Tibial nerve (tissue), 4 donors: Measurements from ENCODE around the gene ZNRF1. TPM values are rescaled to one million over a fixed set of nuclear protein-coding genes. Genes with fewer than 3 reads are reported as not detected.

Source experiments
- DNase-seq, 2 donors: peaks; one replicate each; pipeline ENCODE4 v3.0.0-alpha.2; 2019; ENCODE audit warnings: low spot score in 2 of 2
- H3K27ac ChIP-seq, 4 donors: fragments of 200-600 bp; sonication (generic) in 3 of 4; one replicate each; pipeline ENCODE4 v1.5.1; 2017 to 2019; ENCODE audit warnings: mild to moderate bottlenecking in 1 of 4
- H3K27me3 ChIP-seq, 2 donors: fragments of 200-600 bp; sonication (generic) in 1 of 2; one replicate each; pipeline versions ENCODE4 v1.5.1 to v1.6.0; 2017 to 2019
- H3K36me3 ChIP-seq, 3 donors: fragments of 200-600 bp; sonication (generic); one replicate each; pipeline ENCODE4 v1.5.1; 2018 to 2019
- H3K4me1 ChIP-seq, 4 donors: fragments of 200-600 bp; sonication (generic) in 3 of 4; one replicate each; pipeline ENCODE4 v1.5.1; 2017 to 2019
- H3K4me3 ChIP-seq, 4 donors: fragments of 200-600 bp; sonication (generic) in 3 of 4; one replicate each; pipeline ENCODE4 v1.5.1; 2017 to 2019; ENCODE audit warnings: mild to moderate bottlenecking in 1 of 4, moderate library complexity in 1 of 4
- H3K9me3 ChIP-seq, 4 donors: fragments of 200-600 bp; sonication (generic) in 3 of 4; one replicate each; pipeline ENCODE4 v1.5.1; 2017 to 2019
- EP300 ChIP-seq, 2 donors: sonication (generic); formaldehyde crosslinking; IDR thresholded peaks; one replicate each; pipeline ENCODE4 v1.6.1; 2017; ENCODE audit warnings: antibody characterized with exemption in 2 of 2, mild to moderate bottlenecking in 1 of 2
- WGBS, 2 donors: methylation state at CpG; one replicate each; pipeline ENCODE4 v1.1.5; 2018; 5-methylcytosine and 5-hydroxymethylcytosine counted together
- total RNA-seq, 4 donors: library from RNA; depleted of rRNA; stranded (reverse); fragments of >200 nt; gene quantifications; one replicate each; pipeline ENCODE4 v1.1.0, GENCODE V29; 2016

The ZNRF1 gene
- total RNA-seq, 4 donors from 2014 or later = 10.3 to 31.4 (median 14.7) TPM

GRCh38 chr16:75160386-75160785, 161.6 kb downstream of the ZNRF1 start:
- TF ChIP-seq EP300 (IDR thresholded peaks at IDR 0.05) = no peak
- H3K4me3 ChIP-seq = no peak overlapping the region
- H3K36me3 ChIP-seq = peaks cover 0 to 76% (median 0%) of the 10 kb centered on the region in 3 donors
- DNase-seq = no peak
- no peak overlapping the region for H3K27ac ChIP-seq
- peaks cover 0 to 6% (median 0%) of the 10 kb centered on the region in 4 donors for H3K9me3 ChIP-seq
- 93 to 94% methylated on average over 1 of the region's 1 CpG for WGBS, 2 donors
- no peaks in the 10 kb centered on the region for H3K27me3 ChIP-seq
- no peaks in the 10 kb centered on the region for H3K4me1 ChIP-seq

Other genes with a start within 250 kb of the ZNRF1 start
- 10 to 100 TPM; 11.9 to 31.6 (median 21.6) TPM for gene FA2H, start 224.2 kb upstream of the ZNRF1 start, total RNA-seq
- 10 to 100 TPM; 29.2 to 61.4 (median 45.6) TPM for gene WDR59, start 13.9 kb upstream of the ZNRF1 start, total RNA-seq
- gene LDHD, start 117.8 kb downstream of the ZNRF1 start, total RNA-seq = 10 to 100 TPM; 20.1 to 48.7 (median 27.7) TPM
- 10 to 100 TPM in 2 of 4 donors, 1 to 10 TPM in 2; 6.3 to 12.6 (median 9.5) TPM for gene ZFP1, start 149.5 kb downstream of the ZNRF1 start, total RNA-seq
- 10 to 100 TPM in 3 of 4 donors, 1 to 10 TPM in 1; 4.2 to 45.0 (median 15.5) TPM for gene CTRB2, start 208.1 kb downstream of the ZNRF1 start, total RNA-seq
- gene CTRB1, start 220.0 kb downstream of the ZNRF1 start, total RNA-seq = 10 to 100 TPM in 1 of 4 donors, 1 to 10 TPM in 2, under 1 TPM in 1; 0.59 to 24.3 (median 1.2) TPM